Measurements from ENCODE around the gene TRMU. TPM values are rescaled to one million over a fixed set of nuclear protein-coding genes. Genes with fewer than 3 reads are reported as not detected.

The TRMU gene
- total RNA-seq, 1 experiment from 2014 or later, result 73.9 TPM

- Mint-ChIP-seq H3K27ac (ENCODE audit: unreplicated experiment) (peak overlapping the region; percentile 99), H3K9me3 (ENCODE audit: unreplicated experiment) (peaks cover 23% of the 10 kb centered on the region), H3K4me1 (ENCODE audit: low read depth, unreplicated experiment) (peaks cover 47% of the 10 kb centered on the region), H3K4me3 (ENCODE audit: unreplicated experiment) (peak overlapping the region; percentile 54), H3K27me3 (ENCODE audit: insufficient read depth, unreplicated experiment) (no peaks in the 10 kb centered on the region), H3K36me3 (ENCODE audit: insufficient read depth, unreplicated experiment) (peaks cover 62% of the 10 kb centered on the region)
- Histone ChIP-seq H3K36me3 (ENCODE audit: control insufficient read depth, insufficient read depth, low read length) (0 out of 2 replicates have a peak, but pooled peaks cover 2% of the 10 kb centered on the region), H3K4me3 (ENCODE audit: low read depth, low read length) (no peak overlapping the region), H3K4me1 (peaks cover 40% of the 10 kb centered on the region), H3K27me3 (replicated peaks; ENCODE audit: control insufficient read depth, insufficient read depth, low read length) (no peaks in the 10 kb centered on the region), H3K9me3 (peaks cover 13% of the 10 kb centered on the region)
- TF ChIP-seq CTCF (IDR thresholded peaks at IDR 0.05; ENCODE audit: insufficient read depth in 1 of 2, low read depth in 1 of 2, low read length in 1 of 2, severe bottlenecking in 1 of 2, unreplicated experiment in 1 of 2), result no peak
- ChIA-PET CTCF (interaction anchor here (1.1 to 2.1 kb wide), 2 partner anchors 12 to 24 kb away, joined by 4 to 17 read pairs; no protein-coding TSS in a partner anchor), POLR2A (no interaction called here)
- BruUV-seq (replicated peaks), result no TSS peak
- DNase-seq, result peak in 1 of 2 experiments; percentile 53
- intact Hi-C loops (cut with micrococcal nuclease; ENCODE audit: unreplicated experiment), result loop anchor here (5.0 kb wide), 1 partner anchor 53 kb away; no protein-coding TSS in a partner anchor
These were observed 43.8 kb downstream of the TRMU start for GRCh38 chr22:46379066-46379930.

- BruUV-seq (replicated peaks), result no TSS peak
- Mint-ChIP-seq H3K9me3 (ENCODE audit: unreplicated experiment) (peaks cover 23% of the 10 kb centered on the region), H3K4me1 (ENCODE audit: low read depth, unreplicated experiment) (peaks cover 47% of the 10 kb centered on the region), H3K27me3 (ENCODE audit: insufficient read depth, unreplicated experiment) (no peaks in the 10 kb centered on the region), H3K36me3 (ENCODE audit: insufficient read depth, unreplicated experiment) (peaks cover 58% of the 10 kb centered on the region), H3K4me3 (ENCODE audit: unreplicated experiment) (peak overlapping the region; percentile 54), H3K27ac (ENCODE audit: unreplicated experiment) (peak overlapping the region; percentile 99)
- Histone ChIP-seq H3K4me1 (peaks cover 40% of the 10 kb centered on the region), H3K36me3 (ENCODE audit: control insufficient read depth, insufficient read depth, low read length) (0 out of 2 replicates have a peak, but pooled peaks cover 2% of the 10 kb centered on the region), H3K4me3 (ENCODE audit: low read depth, low read length) (no peak overlapping the region), H3K27me3 (replicated peaks; ENCODE audit: control insufficient read depth, insufficient read depth, low read length) (no peaks in the 10 kb centered on the region), H3K9me3 (peaks cover 13% of the 10 kb centered on the region)
- intact Hi-C loops (cut with micrococcal nuclease; ENCODE audit: unreplicated experiment), result no loop called here
- POLR2A ChIA-PET, result no interaction called here
- CTCF ChIA-PET, result no interaction called here
- no peak for DNase-seq
- TF ChIP-seq CTCF (IDR thresholded peaks at IDR 0.05; ENCODE audit: insufficient read depth in 1 of 2, low read depth in 1 of 2, low read length in 1 of 2, severe bottlenecking in 1 of 2, unreplicated experiment in 1 of 2), result no peak
These were observed 44.6 kb downstream of the TRMU start for GRCh38 chr22:46380069-46380468.

GRCh38 chr22:46380581-46380980 is 45.1 kb downstream of the TRMU start:
- no TSS peak for BruUV-seq (replicated peaks)
- Histone ChIP-seq H3K36me3 (ENCODE audit: control insufficient read depth, insufficient read depth, low read length) (0 out of 2 replicates have a peak, but pooled peaks cover 2% of the 10 kb centered on the region), H3K9me3 (peaks cover 11% of the 10 kb centered on the region), H3K27me3 (replicated peaks; ENCODE audit: control insufficient read depth, insufficient read depth, low read length) (no peaks in the 10 kb centered on the region), H3K4me3 (ENCODE audit: low read depth, low read length) (no peak overlapping the region), H3K4me1 (peaks cover 40% of the 10 kb centered on the region)
- H3K27ac Mint-ChIP-seq (ENCODE audit: unreplicated experiment), result peak overlapping the region; percentile 99
- DNase-seq, result no peak
- no peak for TF ChIP-seq CTCF (IDR thresholded peaks at IDR 0.05; ENCODE audit: insufficient read depth in 1 of 2, low read depth in 1 of 2, low read length in 1 of 2, severe bottlenecking in 1 of 2, unreplicated experiment in 1 of 2)
- ChIA-PET POLR2A (no interaction called here), CTCF (no interaction called here)
- peaks cover 42% of the 10 kb centered on the region for H3K4me1 Mint-ChIP-seq (ENCODE audit: low read depth, unreplicated experiment)
- intact Hi-C loops (cut with micrococcal nuclease; ENCODE audit: unreplicated experiment), result no loop called here
- H3K9me3 Mint-ChIP-seq (ENCODE audit: unreplicated experiment), result peaks cover 22% of the 10 kb centered on the region
- no peak overlapping the region for H3K4me3 Mint-ChIP-seq (ENCODE audit: unreplicated experiment)
- H3K36me3 Mint-ChIP-seq (ENCODE audit: insufficient read depth, unreplicated experiment), result peaks cover 53% of the 10 kb centered on the region
- no peaks in the 10 kb centered on the region for H3K27me3 Mint-ChIP-seq (ENCODE audit: insufficient read depth, unreplicated experiment)

Data from Caco-2 (cell line).